IPS-15b (cell line): ENCODE results near the gene SPCS2.
"Not testable (repeated sequence)": the region's sequence is repeated elsewhere in the genome, so short reads cannot be mapped to it uniquely, and the experiment has no call there.

ENCODE experiments used
- H3K27me3 ChIP-seq: one replicate; pipeline ENCODE4 v1.6.1; 2013; ENCODE audit warnings: low read length; ENCODE audit not compliant: control insufficient read depth, insufficient read depth
- H3K36me3 ChIP-seq: one replicate; pipeline ENCODE4 v1.6.1; 2013; ENCODE audit warnings: low read length; ENCODE audit not compliant: control insufficient read depth, insufficient read depth
- H3K4me1 ChIP-seq: one replicate; pipeline ENCODE4 v1.6.1; 2013; ENCODE audit warnings: mild to moderate bottlenecking, low read length; ENCODE audit not compliant: control insufficient read depth, insufficient read depth
- H3K4me3 ChIP-seq: one replicate; pipeline ENCODE4 v1.5.1; 2013; ENCODE audit warnings: low read depth, low read length
- H3K9ac ChIP-seq: one replicate; pipeline ENCODE4 v1.6.1; 2013; ENCODE audit warnings: low read depth, mild to moderate bottlenecking, low read length
- H3K9me3 ChIP-seq: one replicate; pipeline ENCODE4 v1.6.1; 2013; ENCODE audit warnings: mild to moderate bottlenecking, low read length; ENCODE audit not compliant: control insufficient read depth, insufficient read depth

The SPCS2 gene

GRCh38 chr11:74984070-74984469 is 35.0 kb downstream of the SPCS2 start:
- H3K9ac ChIP-seq, result no peak overlapping the region
- H3K27me3 ChIP-seq, result no peaks in the 10 kb centered on the region
- H3K4me3 ChIP-seq, result no peak overlapping the region
- H3K36me3 ChIP-seq, result no peaks in the 10 kb centered on the region
- no peaks in the 10 kb centered on the region for H3K4me1 ChIP-seq
- no peaks in the 10 kb centered on the region for H3K9me3 ChIP-seq

- Histone ChIP-seq H3K9me3 (no peaks in the 10 kb centered on the region), H3K27me3 (no peaks in the 10 kb centered on the region), H3K4me3 (no peak overlapping the region), H3K36me3 (no peaks in the 10 kb centered on the region), H3K4me1 (peaks cover 4% of the 10 kb centered on the region), H3K9ac (no peak overlapping the region)
These were observed 35.7 kb downstream of the SPCS2 start for GRCh38 chr11:74984730-74985129.

- Histone ChIP-seq H3K36me3 (no peaks in the 10 kb centered on the region), H3K9me3 (no peaks in the 10 kb centered on the region), H3K27me3 (no peaks in the 10 kb centered on the region), H3K4me3 (peak within 1 kb of the TSS; percentile 94), H3K9ac (peak within 1 kb of the TSS; percentile 85), H3K4me1 (peaks cover 5% of the 10 kb centered on the region)
These were observed 39.6 kb downstream of the SPCS2 start, which contains the start of gene NEU3 for GRCh38 chr11:74988541-74989259. Gene NEU3, plus strand, starts transcription at chr11:74988933. Its CDS starts 128 bp downstream, at chr11:74989061.

- Histone ChIP-seq H3K9ac (peak overlapping the region; percentile 85), H3K9me3 (no peaks in the 10 kb centered on the region), H3K4me1 (peaks cover 5% of the 10 kb centered on the region), H3K4me3 (peak overlapping the region; percentile 94), H3K27me3 (no peaks in the 10 kb centered on the region), H3K36me3 (no peaks in the 10 kb centered on the region)
These were observed 40.2 kb downstream of the SPCS2 start for GRCh38 chr11:74989260-74989638.

- H3K9ac ChIP-seq, H3K4me1 ChIP-seq: not testable (repeated sequence)
These were observed 41.1 kb downstream of the SPCS2 start for GRCh38 chr11:74990150-74990549.

GRCh38 chr11:74990941-74991340 is 41.9 kb downstream of the SPCS2 start:
- H3K4me1 ChIP-seq, result peaks cover 5% of the 10 kb centered on the region
- peaks cover 8% of the 10 kb centered on the region for H3K36me3 ChIP-seq
- no peak overlapping the region for H3K9ac ChIP-seq
- H3K9me3 ChIP-seq, result no peaks in the 10 kb centered on the region
- H3K27me3 ChIP-seq, result no peaks in the 10 kb centered on the region
- H3K4me3 ChIP-seq, result no peak overlapping the region

More at GRCh38 chr11:74990150-74990549, 41.1 kb downstream of the SPCS2 start:
- not testable (repeated sequence) for H3K9me3 ChIP-seq, H3K4me3 ChIP-seq, H3K36me3 ChIP-seq, H3K27me3 ChIP-seq

- no peaks in the 10 kb centered on the region for H3K9me3 ChIP-seq
- no peak overlapping the region for H3K4me3 ChIP-seq
- H3K9ac ChIP-seq, result no peak overlapping the region
- H3K27me3 ChIP-seq, result no peaks in the 10 kb centered on the region
- H3K4me1 ChIP-seq, result peaks cover 5% of the 10 kb centered on the region
- H3K36me3 ChIP-seq, result peaks cover 8% of the 10 kb centered on the region
These were observed 43.8 kb downstream of the SPCS2 start for GRCh38 chr11:74992852-74993251.

GRCh38 chr11:75000975-75001354 is 51.9 kb downstream of the SPCS2 start:
- H3K27me3 ChIP-seq, result no peaks in the 10 kb centered on the region
- H3K9ac ChIP-seq, result no peak overlapping the region
- peaks cover 6% of the 10 kb centered on the region for H3K36me3 ChIP-seq
- H3K9me3 ChIP-seq, result no peaks in the 10 kb centered on the region
- H3K4me3 ChIP-seq, result no peak overlapping the region
- H3K4me1 ChIP-seq, result no peaks in the 10 kb centered on the region

- peaks cover 7% of the 10 kb centered on the region for H3K36me3 ChIP-seq
These were observed 52.6 kb downstream of the SPCS2 start for GRCh38 chr11:75001686-75002085.

GRCh38 chr11:75002516-75002915 is 53.5 kb downstream of the SPCS2 start:
- peaks cover 7% of the 10 kb centered on the region for H3K36me3 ChIP-seq
- no peak overlapping the region for H3K9ac ChIP-seq
- no peaks in the 10 kb centered on the region for H3K9me3 ChIP-seq
- H3K27me3 ChIP-seq, result no peaks in the 10 kb centered on the region
- H3K4me1 ChIP-seq, result no peaks in the 10 kb centered on the region
- H3K4me3 ChIP-seq, result no peak overlapping the region

More at GRCh38 chr11:75001686-75002085, 52.6 kb downstream of the SPCS2 start:
- Histone ChIP-seq H3K9me3 (no peaks in the 10 kb centered on the region), H3K4me1 (no peaks in the 10 kb centered on the region), H3K27me3 (no peaks in the 10 kb centered on the region), H3K4me3 (no peak overlapping the region), H3K9ac (no peak overlapping the region)

GRCh38 chr11:75004215-75004614 is 55.1 kb downstream of the SPCS2 start:
- Histone ChIP-seq H3K4me1 (no peaks in the 10 kb centered on the region), H3K36me3 (peaks cover 7% of the 10 kb centered on the region), H3K4me3 (no peak overlapping the region)

GRCh38 chr11:75011357-75011756 is 62.3 kb downstream of the SPCS2 start:
- Histone ChIP-seq H3K4me3 (no peak overlapping the region), H3K27me3 (no peaks in the 10 kb centered on the region), H3K9ac (no peak overlapping the region), H3K4me1 (peaks cover 2% of the 10 kb centered on the region), H3K36me3 (peaks cover 5% of the 10 kb centered on the region), H3K9me3 (no peaks in the 10 kb centered on the region)

More at GRCh38 chr11:75004215-75004614, 55.1 kb downstream of the SPCS2 start:
- Histone ChIP-seq H3K27me3 (no peaks in the 10 kb centered on the region), H3K9me3 (no peaks in the 10 kb centered on the region), H3K9ac (no peak overlapping the region)
